GM10248 (cell line): ENCODE measurements around the gene FKBP14.

Experiments used
- CTCF ChIA-PET: fragments of 300-600 bp; sonication (Branson Sonifier 250); formaldehyde crosslinking; extraction: SDS; loops from one replicate; lab custom pipeline; 2021; ENCODE audit warnings: antibody characterized with exemption; lab: Yijun Ruan, JAX
- POLR2A ChIA-PET: fragments of 350-650 bp; sonication (Branson Sonifier 250); formaldehyde crosslinking; extraction: SDS; loops from one replicate; lab custom pipeline; 2020; ENCODE audit warnings: antibody characterized with exemption; lab: Yijun Ruan, JAX
- DNase-seq: peaks from one replicate; pipeline ENCODE4 v3.0.0; 2012; ENCODE audit errors: extremely low spot score
- CTCF ChIP-seq: IDR thresholded peaks from 2 replicates; pipeline ENCODE4 v1.5.1; 2012; ENCODE audit warnings: mild to moderate bottlenecking, low read depth; ENCODE audit errors: extremely low read depth, missing control alignments, control extremely low read depth

FKBP14 gene

DNA sequence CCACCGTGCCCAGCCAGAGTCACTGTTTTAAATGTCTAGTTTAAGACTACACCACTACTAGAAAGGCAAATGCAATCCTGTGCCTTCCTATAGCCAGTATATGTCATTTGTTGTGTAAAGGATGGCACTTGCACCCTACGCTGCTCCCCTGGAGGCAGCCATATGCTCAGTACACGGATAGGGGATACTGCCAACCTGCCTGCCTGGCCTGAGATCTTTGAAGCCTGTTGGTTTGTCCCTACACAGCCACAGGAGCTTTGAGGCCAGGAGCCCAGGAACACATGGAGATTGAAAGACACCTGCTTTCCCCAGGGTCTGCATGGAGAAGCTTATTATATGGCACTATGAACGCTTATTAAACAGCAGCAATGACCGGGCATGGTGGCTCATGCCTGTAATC, 34.6 kb downstream of the FKBP14 start:
- ChIA-PET POLR2A (no interaction called here), CTCF (interaction anchor here (0.9 to 2.3 kb wide), 2 partner anchors 11 to 71 kb away, joined by 4 read pairs; no protein-coding TSS in a partner anchor)
- no peak for TF ChIP-seq CTCF
- DNase-seq = no peak

DNA sequence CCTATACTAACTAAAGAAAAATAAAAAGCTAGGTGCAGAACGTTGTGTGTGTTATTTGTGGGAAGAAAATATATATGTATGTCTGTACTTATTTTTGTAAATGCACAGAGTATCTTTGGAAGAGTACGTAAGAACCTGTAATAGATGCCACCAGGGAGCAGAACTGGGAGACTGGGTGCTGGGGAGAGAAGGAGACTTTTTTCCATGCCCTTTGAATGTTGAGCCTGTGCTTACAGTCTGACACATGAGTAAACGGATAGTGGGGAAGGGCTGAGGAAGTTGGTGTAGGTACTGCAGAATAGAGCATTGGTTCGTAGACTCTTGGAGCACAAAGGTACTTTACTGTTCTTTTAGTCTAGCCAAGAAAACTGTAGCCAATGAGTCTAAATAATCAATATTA, 35.6 kb downstream of the FKBP14 start:
- CTCF ChIA-PET = interaction anchor here (1.8 to 2.3 kb wide), 2 partner anchors 10 to 70 kb away, joined by 4 to 5 read pairs; no protein-coding TSS in a partner anchor

GRCh38 chr7:29989257-29989995, 37.1 kb downstream of the FKBP14 start, which contains the start of gene SCRN1:
SCRN1 (minus strand) TSS chr7:29989801; CDS start chr7:29969067, 20,734 bp downstream.
- ChIA-PET CTCF (interaction anchor here (1.8 kb wide), 1 partner anchor 8 kb away, joined by 5 read pairs; no protein-coding TSS in a partner anchor), POLR2A (no interaction called here)
- TF ChIP-seq CTCF = no peak
- DNase-seq = peak; percentile 78

More for the DNA sequence above, 35.6 kb downstream of the FKBP14 start:
- POLR2A ChIA-PET = no interaction called here
- no peak for TF ChIP-seq CTCF
- no peak for DNase-seq

DNA sequence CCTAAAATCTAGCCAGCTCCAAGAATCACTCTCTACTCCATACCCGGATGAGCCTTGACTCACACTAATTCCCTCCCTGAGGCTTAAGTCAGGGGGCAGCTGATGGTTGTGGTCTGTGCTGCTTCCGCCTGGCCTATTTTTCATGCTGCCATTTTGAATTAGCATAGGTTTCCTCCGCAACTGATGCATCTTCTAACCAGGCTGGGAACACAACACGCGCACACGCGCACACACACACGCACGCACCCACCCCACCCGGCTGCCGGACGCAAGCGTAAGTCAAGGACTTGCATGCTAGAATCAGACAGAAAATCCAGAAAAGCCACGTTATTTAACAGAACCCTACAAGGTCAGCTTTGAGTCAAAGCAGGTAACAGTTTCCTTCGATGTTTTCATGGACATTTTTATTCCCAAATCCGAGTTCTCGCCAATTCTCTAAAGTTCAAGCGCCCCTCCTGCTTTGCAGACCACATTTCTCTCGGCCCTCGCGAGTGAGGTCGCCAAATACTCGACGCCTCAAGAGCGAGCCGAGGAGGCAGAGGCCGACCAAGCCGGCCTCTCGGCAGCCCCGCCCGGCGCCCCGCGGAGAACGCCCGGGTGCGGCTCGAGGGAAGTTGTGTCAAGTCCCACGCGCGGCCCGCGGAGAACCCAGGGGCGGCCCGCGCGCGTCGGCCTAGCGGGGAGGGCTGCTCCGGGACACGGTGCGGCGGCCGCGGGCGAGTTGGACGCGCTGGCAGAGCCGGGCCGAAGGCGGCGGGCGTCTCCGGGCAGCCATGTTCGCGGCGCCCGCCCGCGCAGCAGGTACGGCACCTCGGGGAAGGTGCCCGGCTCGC, 37.9 kb downstream of the FKBP14 start:
- POLR2A ChIA-PET = no interaction called here
- CTCF ChIA-PET = interaction anchor here (0.8 to 1.8 kb wide), 3 partner anchors 12 to 74 kb away, joined by 4 to 6 read pairs (median 4); partner anchors contain the start of gene FKBP14
- no peak for TF ChIP-seq CTCF
- peak; percentile 59 for DNase-seq

GRCh38 chr7:29987811-29988317, 38.6 kb downstream of the FKBP14 start:
- ChIA-PET POLR2A (no interaction called here), CTCF (interaction anchor here (0.8 to 1.8 kb wide), 3 partner anchors 11 to 74 kb away, joined by 4 to 6 read pairs (median 4); partner anchors contain the start of gene FKBP14)
- DNase-seq = peak; percentile 21
- no peak for TF ChIP-seq CTCF

DNA sequence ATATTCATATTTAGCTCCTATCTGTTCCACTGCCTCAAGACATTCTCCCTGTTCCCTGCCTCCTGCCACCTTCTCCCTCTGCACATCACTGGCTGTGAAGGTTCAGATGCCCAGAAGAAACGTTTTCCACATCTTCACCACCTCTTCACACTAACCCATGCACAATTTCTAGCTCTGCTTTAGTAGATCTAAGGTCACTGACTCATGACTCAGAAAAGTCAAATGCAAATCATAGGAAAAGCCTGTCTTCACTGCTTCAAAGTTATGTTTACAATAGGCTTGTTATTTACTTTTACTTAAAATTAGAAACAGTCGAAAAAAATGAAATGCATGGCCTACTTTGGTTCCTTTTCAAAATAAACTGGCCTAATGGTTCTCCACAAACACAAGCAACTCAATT, 39.4 kb downstream of the FKBP14 start:
- no peak for TF ChIP-seq CTCF
- peak; percentile 24 for DNase-seq
- POLR2A ChIA-PET = no interaction called here
- CTCF ChIA-PET = interaction anchor here (1.8 kb wide), 1 partner anchor 75 kb away, joined by 6 read pairs; no protein-coding TSS in a partner anchor
